ENCODE data around the gene NUP214.

The NUP214 gene

DNA sequence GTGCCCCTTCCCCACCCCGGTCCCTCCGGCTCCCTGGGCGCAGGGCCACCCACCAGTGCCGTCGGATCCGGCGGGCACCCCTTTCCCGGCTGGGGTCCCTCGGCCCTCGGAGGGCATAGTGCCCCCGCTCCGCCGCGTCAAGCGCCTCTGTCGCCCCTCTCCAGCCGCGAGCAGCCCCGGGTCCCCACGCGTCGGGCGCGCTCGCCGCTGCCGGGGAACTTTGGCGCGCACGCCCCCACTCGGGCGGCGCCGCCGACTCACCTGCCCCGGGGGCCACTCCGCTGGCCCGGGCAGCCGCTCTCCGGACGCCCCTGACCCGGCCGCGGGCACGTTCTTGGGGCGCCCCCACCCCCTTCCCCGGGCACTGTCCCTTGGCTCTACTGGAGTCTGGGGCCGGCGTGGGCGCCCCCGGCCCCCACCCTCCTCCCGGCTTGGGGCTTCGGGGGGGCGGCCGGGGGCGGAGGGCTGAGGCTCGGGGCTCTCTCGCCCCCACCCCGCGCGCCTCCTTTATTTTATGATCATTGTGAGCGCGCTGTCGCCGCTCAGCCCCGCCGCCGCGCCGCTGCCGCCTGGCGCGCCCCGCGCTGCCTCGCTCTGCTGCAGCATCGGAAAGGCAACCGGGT is 152.0 kb downstream of the NUP214 start:
- no peak for DNase-seq (ENCODE audit: low read depth in 3 of 3)

GRCh38 chr9:131277910-131278701 is 152.7 kb downstream of the NUP214 start:
- DNase-seq (ENCODE audit: low read depth in 3 of 3), result peak in 2 of 3 donors; percentile 46 to 57

GRCh38 chr9:131278702-131279111 is 153.3 kb downstream of the NUP214 start:
- DNase-seq (ENCODE audit: low read depth in 3 of 3), result no peak

GRCh38 chr9:131279196-131279862 is 153.9 kb downstream of the NUP214 start:
- DNase-seq (ENCODE audit: low read depth in 3 of 3), result no peak

- DNase-seq (ENCODE audit: low read depth in 3 of 3), result no peak
Observed at GRCh38 chr9:131279863-131280570, 154.6 kb downstream of the NUP214 start.

DNA sequence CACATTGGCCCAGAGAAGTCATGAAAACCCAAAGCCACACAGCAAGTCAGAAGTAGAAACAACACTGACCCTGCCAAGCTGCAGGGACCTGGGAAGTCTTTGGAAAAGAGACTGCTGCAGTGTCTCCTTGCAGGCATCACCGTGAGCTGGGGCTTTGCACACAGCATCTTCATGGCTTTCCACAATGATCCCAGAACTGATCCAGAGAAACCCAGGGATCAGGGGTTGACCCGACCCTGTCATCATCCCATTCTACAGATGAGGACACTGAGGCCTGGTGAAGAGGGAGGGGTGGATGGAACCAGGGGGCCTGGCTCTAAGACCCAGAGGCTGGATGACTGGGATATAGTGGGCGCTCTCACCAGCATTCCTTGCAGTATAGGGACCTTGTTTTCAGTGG is 155.3 kb downstream of the NUP214 start:
- DNase-seq (ENCODE audit: low read depth in 3 of 3), result no peak

DNA sequence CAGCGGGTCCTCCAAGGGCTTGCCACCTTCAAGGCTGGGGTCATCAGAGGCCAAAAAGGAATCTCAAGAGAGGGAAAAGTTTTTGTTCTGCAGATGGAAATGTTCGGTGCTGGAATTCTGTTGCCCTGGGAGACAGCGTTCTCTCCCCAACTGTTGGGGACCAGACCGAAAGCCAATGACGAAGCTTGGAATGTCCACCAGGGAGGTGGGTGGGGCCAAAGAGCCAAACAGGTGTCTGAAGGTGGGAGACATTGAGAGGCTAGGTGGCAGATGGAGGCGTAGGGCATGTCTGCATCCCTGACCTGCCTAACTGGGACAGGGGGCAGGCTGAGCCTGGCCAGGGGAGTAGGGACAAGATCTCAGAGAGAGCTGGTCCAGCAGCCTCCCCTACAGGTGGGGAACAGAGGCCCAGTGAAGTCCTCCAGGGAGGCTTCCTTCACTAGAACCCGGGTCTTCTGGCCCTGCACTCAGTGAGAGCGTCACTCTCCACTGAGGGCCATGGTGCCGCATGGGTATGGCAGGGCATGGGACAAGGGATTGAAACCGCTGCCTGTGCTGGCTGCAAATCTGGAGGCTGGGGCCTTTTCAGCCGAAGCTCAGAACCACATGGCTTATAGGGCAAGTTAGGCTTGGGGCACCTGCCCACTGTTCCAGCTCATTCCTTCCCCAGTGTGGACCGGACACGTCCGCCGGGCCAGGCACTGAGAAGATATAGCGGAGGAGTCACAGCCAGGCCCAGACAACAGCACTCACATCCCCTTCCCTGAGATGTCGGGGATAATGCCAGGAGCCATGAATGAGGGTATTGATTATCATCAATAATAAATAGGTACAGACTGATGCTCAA is 156.0 kb downstream of the NUP214 start:
- no peak for DNase-seq (ENCODE audit: low read depth in 3 of 3)

- DNase-seq (ENCODE audit: low read depth in 3 of 3), result no peak
Observed at GRCh38 chr9:131282175-131282574, 156.8 kb downstream of the NUP214 start.

DNA sequence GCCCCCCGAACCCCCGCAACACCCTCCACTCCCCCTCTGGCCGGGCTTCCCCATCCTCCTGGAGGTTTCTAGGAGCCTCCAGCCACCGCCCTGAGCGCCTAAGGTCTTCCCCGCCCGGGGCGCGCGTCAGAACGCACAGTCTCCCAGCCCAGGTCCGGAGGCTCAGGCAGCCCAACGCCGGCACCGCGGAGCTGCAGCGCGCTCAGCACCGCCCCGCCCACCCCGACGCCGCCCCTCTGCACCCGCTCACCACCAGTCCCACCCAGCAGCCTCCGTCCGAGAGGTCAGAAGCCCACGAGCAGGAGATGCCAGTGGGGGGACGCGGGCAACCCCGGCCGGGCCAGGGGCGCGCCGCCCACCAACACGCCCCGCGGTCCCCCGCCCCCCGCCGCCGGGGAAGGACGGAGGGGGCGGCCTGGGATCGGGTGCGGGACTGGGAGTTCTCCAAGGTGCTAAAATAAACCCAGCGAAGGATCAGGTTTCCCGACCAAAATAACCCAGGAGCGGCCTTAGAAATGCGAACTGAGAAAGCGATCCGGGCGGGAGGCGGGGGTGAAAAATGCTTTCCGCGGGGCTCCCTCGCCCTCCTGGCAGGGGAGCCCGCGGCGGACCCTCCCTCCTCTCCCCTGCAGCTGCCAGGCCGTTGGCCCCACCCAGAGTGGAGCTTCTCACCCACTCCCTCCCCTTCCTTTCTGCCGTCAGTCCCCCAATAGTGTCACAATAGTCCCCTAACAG is 157.5 kb downstream of the NUP214 start:
- DNase-seq (ENCODE audit: low read depth in 3 of 3), result no peak
